Ammon's horn (tissue), 1 donor: ENCODE measurements around the gene CST4.
"Not testable (repeated sequence)": the region's sequence is repeated elsewhere in the genome, so short reads cannot be mapped to it uniquely, and the experiment has no call there.

ENCODE experiments used
- DNase-seq: peaks from one replicate; pipeline ENCODE4 v3.0.0-alpha.2; 2016; ENCODE audit warnings: low spot score

CST4 gene, protein sequence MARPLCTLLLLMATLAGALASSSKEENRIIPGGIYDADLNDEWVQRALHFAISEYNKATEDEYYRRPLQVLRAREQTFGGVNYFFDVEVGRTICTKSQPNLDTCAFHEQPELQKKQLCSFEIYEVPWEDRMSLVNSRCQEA

GRCh38 chr20:23688684-23689398, at the start of gene CST4:
Gene CST4, minus strand, starts transcription at chr20:23689038. Its CDS starts 69 bp downstream, at chr20:23688969.
- DNase-seq: not testable (repeated sequence)

- not testable (repeated sequence) for DNase-seq
These were observed 46.6 kb upstream of the CST4 start for GRCh38 chr20:23735391-23735790.

DNA sequence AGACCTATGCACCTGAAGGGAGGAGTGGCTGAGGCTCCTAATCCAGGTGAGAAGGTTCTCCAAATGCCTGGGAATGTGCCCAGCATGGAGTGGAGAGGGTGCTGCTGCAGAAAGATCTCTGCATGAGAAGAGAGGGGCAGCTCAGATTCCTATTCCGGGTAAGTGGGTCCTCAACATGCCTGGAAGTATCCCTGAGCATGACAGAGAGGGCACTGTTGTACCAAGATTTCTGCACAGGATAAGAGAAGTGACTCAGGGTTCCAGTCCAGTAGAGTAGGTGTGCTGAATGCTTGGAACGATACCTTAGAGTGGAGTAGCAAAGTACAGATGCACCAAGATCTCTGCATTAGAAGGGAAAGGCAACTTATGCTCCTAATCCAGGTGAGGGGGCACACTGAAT, 46.1 kb upstream of the CST4 start:
- not testable (repeated sequence) for DNase-seq

DNA sequence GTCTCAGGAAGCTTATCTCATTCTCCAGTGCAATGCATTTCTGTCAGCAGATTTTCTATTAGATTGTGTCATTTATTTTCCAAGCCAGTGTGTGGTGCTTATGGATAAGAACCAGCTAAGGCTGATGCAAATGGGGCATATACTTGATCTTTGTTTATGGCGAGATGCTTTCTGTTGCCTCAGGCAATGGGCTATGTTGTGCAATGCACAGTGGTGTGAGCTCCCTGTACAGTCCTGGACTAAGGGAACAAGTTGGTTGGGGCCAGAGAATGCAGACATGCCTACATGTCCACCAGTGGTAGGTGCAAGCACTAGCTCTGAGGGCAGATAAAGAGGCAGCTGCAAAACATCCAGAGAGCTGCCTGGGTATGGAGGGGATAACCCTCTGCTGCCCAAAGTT, 45.6 kb upstream of the CST4 start:
- not testable (repeated sequence) for DNase-seq

- DNase-seq: no peak
These were observed 38.2 kb upstream of the CST4 start for GRCh38 chr20:23727016-23727415.

GRCh38 chr20:23725102-23725501, 36.3 kb upstream of the CST4 start:
- DNase-seq: no peak

GRCh38 chr20:23723659-23724307, 34.9 kb upstream of the CST4 start:
- not testable (repeated sequence) for DNase-seq

- DNase-seq: not testable (repeated sequence)
These were observed 34.0 kb upstream of the CST4 start for GRCh38 chr20:23722851-23723250.

GRCh38 chr20:23721962-23722361, 33.1 kb upstream of the CST4 start:
- no peak for DNase-seq

- DNase-seq: not testable (repeated sequence)
These were observed 30.5 kb upstream of the CST4 start for GRCh38 chr20:23719351-23719750.

DNA sequence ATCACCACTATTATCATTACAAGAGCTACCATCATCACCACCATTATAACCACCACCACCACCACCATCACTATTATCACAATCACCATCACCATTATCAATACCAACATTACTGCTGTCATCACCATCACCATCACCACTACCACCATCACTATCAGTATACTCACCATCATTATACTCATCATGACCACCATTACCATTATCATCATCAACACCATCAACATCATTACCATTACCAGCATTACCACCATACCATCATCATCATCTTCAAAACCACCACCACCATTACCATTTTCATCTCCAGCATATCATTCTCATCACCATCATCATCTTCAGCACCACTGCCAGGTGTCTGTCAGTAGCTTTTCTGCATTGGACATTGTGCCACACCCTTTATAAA, 22.9 kb upstream of the CST4 start:
- not testable (repeated sequence) for DNase-seq

GRCh38 chr20:23710771-23711170, 21.9 kb upstream of the CST4 start:
- no peak for DNase-seq

DNA sequence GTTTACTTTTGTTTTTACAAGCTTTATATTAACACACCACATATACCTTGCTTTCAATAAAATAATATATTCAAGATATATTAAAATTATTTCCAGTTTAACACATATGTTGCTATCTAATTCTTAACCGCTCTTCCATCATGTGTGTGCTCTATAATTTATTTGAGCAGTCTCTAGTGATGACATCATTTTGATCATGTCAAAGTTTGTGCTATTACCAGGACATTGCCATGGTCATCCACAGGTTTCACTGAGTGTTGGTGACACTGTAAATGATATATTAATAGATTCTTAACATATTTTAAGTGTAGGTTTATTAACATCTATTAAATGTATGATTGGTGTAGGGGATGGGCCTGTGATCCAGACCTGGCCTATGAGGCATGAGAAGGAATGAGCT, 17.1 kb upstream of the CST4 start:
- DNase-seq: no peak

DNA sequence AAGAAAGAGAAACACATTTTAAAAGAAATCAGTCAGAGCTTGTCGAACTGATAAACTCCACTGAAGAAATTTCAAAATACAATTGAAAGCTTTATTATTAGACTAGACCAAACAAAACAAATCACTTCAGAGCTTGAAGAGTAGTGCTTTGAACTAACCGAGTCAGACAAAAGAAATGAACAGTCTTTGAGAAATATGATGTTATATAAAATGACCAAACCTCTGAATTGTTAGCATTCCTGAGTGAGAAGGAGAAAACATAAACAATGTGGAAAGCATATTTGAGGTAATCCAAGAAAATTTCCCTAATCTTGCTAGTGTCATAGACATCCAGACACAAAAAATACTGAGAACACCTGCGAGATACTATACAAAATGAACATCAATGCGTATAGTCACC, 13.2 kb upstream of the CST4 start:
- DNase-seq: no peak

- no peak for DNase-seq
These were observed 12.1 kb upstream of the CST4 start for GRCh38 chr20:23700931-23701330.

- no peak for DNase-seq
These were observed 9.1 kb upstream of the CST4 start for GRCh38 chr20:23697947-23698346.

DNA sequence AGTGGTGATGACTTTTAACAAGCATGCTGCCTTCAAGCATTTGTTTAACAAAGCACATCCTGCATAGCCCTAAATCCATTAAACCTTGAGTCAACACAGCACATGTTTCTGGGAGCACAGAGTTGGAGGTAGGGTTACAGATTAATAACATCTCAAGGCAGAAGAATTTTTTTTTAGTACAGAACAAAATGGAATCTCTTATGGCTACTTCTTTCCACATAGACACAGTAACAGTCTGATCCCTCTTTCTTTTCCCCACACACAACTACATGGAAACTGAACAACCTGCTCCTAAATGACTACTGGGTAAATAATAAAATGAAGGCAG, 6.2 kb upstream of the CST4 start:
- DNase-seq: not testable (repeated sequence)

- DNase-seq: not testable (repeated sequence)
These were observed 5.6 kb upstream of the CST4 start for GRCh38 chr20:23694178-23695067.

DNA sequence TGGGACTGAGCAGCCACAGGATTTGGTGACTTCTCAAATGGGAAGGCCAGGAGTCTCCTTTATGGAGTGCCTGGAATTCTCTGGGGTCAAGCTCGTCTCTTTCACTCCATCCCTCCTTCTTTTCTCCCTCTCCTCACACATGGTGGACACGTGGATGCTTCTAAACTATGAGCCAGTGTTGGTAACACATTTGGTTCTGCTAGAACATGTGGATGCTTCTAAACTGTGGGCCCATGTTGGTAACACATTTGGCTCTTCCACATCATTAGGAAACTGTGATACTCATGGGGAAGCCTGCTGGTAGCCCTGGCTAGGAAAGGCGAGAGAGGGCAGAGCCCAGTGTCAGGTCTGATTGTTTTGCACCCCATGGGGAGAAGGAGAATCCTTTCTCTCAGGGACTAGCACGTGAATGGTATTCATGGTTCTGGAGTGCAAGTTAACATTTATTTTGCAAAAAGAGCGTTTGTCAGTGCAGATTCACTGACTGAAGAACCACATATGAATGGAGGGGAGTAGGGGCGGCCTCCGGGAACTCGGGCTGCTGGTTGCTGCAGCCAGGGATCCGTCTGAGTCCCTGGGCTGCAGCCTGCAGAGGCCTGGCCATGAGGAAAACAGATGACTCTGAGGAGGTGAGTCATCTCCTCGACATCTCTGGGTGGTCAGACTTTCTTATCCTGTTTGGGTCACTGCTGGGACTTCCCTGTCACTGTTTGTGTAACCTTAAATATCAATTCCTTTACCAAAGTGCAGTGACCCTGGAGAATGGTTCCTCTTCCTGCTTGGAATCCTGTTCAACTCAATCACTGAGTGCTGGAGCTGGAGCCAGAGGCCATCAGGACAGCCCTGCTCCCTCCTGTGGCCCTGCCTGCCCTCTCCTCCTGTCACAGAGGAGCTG, 4.1 kb upstream of the CST4 start:
- not testable (repeated sequence) for DNase-seq

GRCh38 chr20:23691675-23692074, 2.8 kb upstream of the CST4 start:
- DNase-seq: no peak

DNA sequence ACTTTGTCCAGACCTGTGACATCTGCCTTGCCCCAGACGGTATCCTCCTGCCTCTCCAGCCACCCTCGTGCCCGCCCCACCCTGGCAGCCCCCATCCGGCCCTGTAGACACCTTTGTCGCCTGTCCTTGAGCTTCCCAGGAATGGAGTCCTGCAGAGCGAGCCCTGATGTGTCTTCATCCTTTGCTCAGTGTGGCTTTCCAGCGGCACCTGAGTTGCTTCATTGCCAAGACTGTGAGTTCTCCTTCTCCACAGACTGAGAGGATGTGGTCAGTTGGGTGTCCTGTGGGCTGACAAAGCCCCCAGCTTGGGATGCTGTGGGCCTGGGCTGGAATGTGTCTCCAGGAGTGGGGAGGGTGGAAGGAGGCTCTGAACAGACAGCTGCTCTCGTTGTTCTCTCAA, 1.7 kb upstream of the CST4 start:
- DNase-seq: no peak

DNA sequence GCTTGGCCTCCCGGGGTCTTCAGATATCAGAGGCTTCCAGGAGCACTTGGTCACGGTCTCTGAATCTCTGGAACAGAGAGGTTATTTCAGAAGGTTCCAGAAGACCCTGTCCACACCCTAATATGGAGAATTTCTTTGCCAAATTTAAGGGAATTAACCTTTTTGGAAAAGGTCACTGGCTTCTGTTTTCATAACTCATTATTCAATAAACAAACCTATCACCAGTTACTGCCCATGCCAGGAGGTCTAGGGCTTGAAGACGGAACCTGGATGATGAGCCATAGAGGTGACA, 507 bp upstream of the CST4 start:
- DNase-seq: no peak
